Neuron (in vitro differentiated cells): ENCODE results near the gene TMEM163.
"Not testable (repeated sequence)": the region's sequence is repeated elsewhere in the genome, so short reads cannot be mapped to it uniquely, and the experiment has no call there.

Experiments used
- H2AFZ ChIP-seq: one replicate; pipeline ENCODE4 v1.6.1; 2013; ENCODE audit warnings: low read depth, mild to moderate bottlenecking, inconsistent platforms, low read length, moderate library complexity
- H3K27me3 ChIP-seq: one replicate; pipeline ENCODE4 v1.6.1; 2013; ENCODE audit warnings: low read length; ENCODE audit not compliant: insufficient read depth
- H3K36me3 ChIP-seq: one replicate; pipeline ENCODE4 v1.6.1; 2013; ENCODE audit warnings: low read length; ENCODE audit not compliant: insufficient read depth
- H3K4me1 ChIP-seq: one replicate; pipeline ENCODE4 v1.6.1; 2013; ENCODE audit warnings: low read length; ENCODE audit not compliant: insufficient read depth
- H3K4me3 ChIP-seq: 2 replicates; pipeline ENCODE4 v1.5.1; 2013; ENCODE audit warnings: mild to moderate bottlenecking, low read length, moderate library complexity
- H3K9me3 ChIP-seq: one replicate; pipeline ENCODE4 v1.6.1; 2013; ENCODE audit warnings: low read length

The TMEM163 gene

DNA sequence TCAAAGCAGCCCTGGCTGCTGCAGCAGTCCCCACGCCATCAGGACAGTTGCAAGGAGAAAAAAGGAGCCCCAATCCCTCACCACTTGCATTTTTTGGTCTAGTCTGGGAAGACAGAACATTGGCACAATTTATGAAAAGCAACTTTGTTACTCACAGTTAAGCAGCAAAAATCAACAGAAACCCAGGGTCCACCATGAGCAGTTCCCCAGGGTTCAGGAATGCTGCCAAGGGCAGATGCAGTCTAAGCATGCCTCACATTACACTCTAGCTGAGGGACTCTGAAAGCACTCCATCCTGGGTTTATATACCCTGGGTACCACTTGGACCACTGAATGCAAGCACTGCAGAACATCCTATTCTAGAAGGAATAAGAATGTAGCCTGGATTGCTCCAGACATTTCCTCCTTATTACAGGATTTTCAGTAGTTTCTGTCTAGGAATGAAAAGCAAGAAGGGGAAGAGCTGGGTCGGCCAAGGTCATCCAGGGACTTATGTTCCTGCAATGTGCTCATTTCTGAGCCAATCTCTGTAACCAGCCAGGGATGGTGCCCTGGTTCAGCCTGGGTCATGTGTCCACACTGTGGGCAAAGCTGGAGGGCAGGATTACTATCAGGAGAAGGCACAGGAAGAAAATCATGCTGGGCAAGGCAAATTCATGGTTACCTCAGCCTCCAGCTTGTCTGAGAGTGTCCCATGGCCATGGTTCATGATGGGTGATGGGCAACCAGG is 19.5 kb upstream of the TMEM163 start:
- Histone ChIP-seq H3K27me3 (no peaks in the 10 kb centered on the region), H3K4me1 (no peaks in the 10 kb centered on the region), H3K4me3 (no peak overlapping the region), H3K9me3 (no peaks in the 10 kb centered on the region), H2AFZ (no peak overlapping the region), H3K36me3 (no peaks in the 10 kb centered on the region)

DNA sequence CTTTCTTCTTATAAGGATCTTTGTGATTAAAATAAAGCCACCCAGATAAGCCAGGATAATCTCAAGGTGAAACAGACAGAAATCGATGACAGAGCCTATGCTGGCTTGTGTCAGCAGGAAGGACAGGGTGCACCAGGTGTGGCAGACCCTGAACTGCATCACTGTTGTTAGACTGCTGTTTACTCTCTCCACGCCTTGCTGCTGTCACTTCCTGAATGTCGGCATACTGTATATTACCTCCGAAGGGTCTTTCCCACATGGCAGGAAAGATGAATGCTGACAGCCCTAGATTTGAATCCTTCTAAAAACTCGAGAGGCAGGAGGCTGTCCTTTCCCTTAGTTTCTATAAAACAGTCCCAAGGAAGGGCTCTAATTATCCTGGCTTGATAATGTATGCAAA is 18.9 kb upstream of the TMEM163 start:
- no peaks in the 10 kb centered on the region for H3K9me3 ChIP-seq
- no peak overlapping the region for H2AFZ ChIP-seq
- H3K36me3 ChIP-seq, result no peaks in the 10 kb centered on the region
- H3K27me3 ChIP-seq, result no peaks in the 10 kb centered on the region
- H3K4me3 ChIP-seq, result no peak overlapping the region
- H3K4me1 ChIP-seq, result no peaks in the 10 kb centered on the region

DNA sequence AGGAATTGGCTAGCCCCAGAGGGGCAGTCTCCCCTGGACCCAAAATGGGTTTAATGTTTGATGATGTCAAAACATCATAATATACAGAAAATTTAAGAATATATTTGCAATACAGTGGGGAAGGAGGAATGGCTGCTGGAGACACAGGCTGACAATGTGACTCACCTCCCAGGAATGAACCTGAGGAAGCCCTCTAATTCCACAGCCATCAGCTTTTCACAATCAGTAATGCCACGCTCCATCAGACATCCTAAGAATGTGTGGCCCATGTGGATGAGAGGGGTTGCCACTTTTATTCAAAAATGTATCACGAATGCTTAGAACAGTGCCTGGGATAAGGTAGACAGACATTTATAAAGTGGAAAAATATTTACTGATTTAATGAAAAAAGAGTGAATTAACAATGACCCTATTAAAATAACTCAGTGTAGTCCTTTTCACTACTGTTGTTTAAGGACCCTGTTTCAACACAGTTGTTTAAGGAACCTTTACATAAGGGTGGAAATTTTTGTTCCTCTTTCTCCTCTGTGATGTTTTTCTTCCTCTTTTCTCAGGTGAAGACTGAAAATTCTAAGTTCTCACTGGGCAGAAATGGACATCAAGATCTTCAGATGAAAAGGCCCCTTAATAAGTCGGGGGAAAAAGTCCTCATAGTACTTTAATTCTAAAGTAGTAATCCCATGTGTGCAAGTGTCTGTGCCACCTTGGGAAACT is 17.5 kb upstream of the TMEM163 start:
- Histone ChIP-seq H2AFZ (no peak overlapping the region), H3K27me3 (no peaks in the 10 kb centered on the region), H3K4me3 (no peak overlapping the region), H3K36me3 (no peaks in the 10 kb centered on the region), H3K4me1 (no peaks in the 10 kb centered on the region), H3K9me3 (no peaks in the 10 kb centered on the region)

DNA sequence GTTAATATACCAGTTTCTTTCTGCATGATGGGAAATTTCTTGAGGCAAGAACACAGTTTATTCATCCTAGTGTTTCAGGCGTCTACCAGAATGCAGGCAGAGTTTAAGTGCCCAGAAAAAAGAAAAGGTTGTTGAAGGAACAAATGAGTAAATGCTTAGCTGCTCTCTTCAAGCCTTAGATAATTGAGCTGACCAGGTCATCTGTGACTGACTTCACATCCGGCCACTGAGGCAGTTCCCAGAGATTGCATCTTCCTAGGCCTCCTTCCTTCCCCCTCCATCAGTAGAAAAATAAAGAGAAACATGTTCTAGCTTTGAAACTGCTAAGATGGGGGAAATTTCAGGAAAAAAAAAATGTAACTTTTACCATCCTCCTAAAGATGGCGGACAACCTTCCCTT is 9.4 kb upstream of the TMEM163 start:
- no peak overlapping the region for H3K4me3 ChIP-seq
- H3K4me1 ChIP-seq, result peaks cover 2% of the 10 kb centered on the region
- no peaks in the 10 kb centered on the region for H3K36me3 ChIP-seq
- peaks cover 3% of the 10 kb centered on the region for H3K27me3 ChIP-seq
- H2AFZ ChIP-seq, result no peak overlapping the region
- H3K9me3 ChIP-seq, result no peaks in the 10 kb centered on the region

DNA sequence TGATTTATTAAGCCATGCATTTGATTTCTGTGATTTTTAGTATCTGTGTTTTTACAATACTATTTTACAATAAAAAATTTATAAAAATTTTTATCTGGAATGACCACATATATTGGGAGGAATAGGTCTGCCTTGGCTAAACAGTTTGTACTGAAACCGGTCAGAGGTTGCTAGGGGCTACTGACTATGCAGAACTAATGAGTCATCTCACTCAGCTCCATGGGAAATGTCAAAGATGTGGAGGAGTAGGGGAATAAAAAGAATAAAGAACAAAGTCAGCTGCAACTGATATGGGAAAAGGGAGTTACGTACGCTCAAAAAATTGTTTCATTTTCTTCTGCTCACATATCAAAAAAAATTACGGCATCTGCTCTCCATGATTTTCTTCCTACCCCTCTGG is 8.6 kb upstream of the TMEM163 start:
- H3K36me3 ChIP-seq, result no peaks in the 10 kb centered on the region
- no peak overlapping the region for H2AFZ ChIP-seq
- H3K4me1 ChIP-seq, result peaks cover 2% of the 10 kb centered on the region
- no peak overlapping the region for H3K4me3 ChIP-seq
- H3K27me3 ChIP-seq, result peaks cover 7% of the 10 kb centered on the region
- no peaks in the 10 kb centered on the region for H3K9me3 ChIP-seq

DNA sequence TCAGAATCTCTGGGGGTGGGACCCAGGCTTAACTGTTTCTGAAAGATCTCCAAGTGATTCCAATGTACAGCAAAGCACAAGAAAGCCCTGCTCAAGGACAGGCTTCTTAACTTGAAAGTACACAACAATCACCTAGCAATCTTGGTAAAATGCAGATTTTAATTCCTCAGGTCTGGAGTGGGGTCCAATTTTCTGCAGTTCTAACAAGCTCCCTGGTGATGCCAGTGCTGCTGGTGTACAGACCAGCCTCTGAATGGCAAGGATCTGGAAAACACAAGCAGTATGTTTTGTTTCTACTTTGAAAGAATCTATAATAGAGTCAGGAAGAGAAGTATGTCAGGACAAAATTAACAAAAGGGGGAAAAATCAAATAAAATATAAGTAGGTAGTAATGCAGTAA is 7.8 kb upstream of the TMEM163 start:
- H3K4me1 ChIP-seq, result peaks cover 2% of the 10 kb centered on the region
- no peaks in the 10 kb centered on the region for H3K9me3 ChIP-seq
- no peak overlapping the region for H2AFZ ChIP-seq
- H3K4me3 ChIP-seq, result no peak overlapping the region
- no peaks in the 10 kb centered on the region for H3K36me3 ChIP-seq
- H3K27me3 ChIP-seq, result peaks cover 9% of the 10 kb centered on the region

DNA sequence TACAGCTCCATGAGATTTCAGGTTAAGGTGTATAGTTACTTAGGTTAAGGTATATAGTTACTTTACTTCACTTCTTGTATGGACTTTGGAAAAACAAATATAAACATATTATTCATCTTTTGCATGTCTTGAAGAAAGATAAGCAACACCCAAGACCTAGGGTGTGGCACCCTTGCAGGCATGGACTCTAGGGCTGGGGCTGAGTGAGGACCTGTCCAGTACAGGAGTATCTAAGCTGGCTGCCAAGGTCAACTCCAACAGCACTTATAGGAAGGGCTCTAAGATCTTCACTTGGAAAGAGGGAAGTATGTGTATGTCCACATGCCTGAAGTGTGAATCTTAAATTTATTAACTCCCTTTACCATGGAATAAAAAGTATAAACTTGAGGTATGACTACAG is 7.1 kb upstream of the TMEM163 start:
- no peaks in the 10 kb centered on the region for H3K36me3 ChIP-seq
- no peak overlapping the region for H3K4me3 ChIP-seq
- peaks cover 2% of the 10 kb centered on the region for H3K4me1 ChIP-seq
- no peaks in the 10 kb centered on the region for H3K9me3 ChIP-seq
- H3K27me3 ChIP-seq, result peaks cover 14% of the 10 kb centered on the region
- H2AFZ ChIP-seq, result no peak overlapping the region

DNA sequence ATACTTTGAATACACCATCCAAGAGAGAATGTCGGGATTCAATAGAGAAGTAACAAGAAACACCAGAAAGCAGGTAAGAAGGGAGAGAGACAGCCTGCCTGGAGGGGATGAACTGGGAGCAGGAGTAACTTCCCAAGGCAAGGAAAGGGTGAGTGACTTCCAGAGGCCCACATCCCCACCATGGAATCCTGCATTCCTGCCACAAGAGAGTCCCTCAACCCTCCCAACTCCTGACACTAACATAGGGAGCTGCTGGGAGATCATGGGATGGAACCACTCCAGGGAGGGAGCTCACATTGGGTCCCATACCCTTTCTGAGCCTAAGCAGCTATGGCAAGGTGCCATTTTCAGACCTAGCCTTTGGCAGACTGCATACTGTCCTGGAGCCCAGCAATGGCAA is 5.5 kb upstream of the TMEM163 start:
- Histone ChIP-seq H3K27me3 (peaks cover 29% of the 10 kb centered on the region), H3K36me3 (no peaks in the 10 kb centered on the region), H3K4me3 (no peak overlapping the region), H3K4me1 (peaks cover 2% of the 10 kb centered on the region), H2AFZ (no peak overlapping the region), H3K9me3 (no peaks in the 10 kb centered on the region)

DNA sequence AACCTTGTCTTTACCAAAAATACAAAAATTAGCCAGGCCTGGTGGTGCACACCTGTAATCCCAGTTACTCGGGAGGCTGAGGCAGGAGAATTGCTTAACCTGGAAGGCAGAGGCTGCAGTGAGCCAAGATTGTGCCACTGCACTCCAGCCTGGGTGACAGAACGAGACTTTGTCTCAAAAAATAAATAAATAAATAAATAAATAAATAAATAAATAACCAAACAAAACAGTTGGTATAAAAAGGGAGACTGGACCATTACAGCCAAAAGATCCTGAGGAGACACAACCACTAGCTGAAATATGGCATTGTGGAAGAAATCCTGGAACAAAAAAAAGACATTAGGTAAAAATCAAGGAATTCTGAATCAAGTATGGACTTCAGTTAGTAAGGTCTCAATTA is 4.9 kb upstream of the TMEM163 start:
- H3K36me3 ChIP-seq, H3K4me1 ChIP-seq, H2AFZ ChIP-seq, H3K9me3 ChIP-seq, H3K4me3 ChIP-seq: not testable (repeated sequence)
- peaks cover 33% of the 10 kb centered on the region for H3K27me3 ChIP-seq

DNA sequence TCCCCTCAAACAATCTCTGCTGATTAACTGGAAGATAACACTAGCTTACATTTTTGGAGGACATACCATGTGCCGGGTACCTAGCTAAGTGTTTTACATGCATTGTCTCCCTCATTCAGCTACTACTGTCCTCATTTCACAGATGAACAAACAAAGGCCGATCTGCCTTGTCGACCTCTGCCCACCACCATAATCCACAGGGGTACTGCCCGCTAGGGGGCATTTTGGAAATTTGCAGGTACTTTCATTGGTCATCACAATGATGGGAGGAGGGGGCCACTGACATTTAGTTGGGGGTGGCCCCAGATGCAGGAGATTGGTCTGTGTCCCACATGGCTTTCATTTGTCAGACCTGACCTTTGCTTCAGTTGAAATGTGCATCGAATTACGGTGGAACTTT is 3.9 kb upstream of the TMEM163 start:
- H3K36me3 ChIP-seq, result no peaks in the 10 kb centered on the region
- H2AFZ ChIP-seq, result no peak overlapping the region
- H3K9me3 ChIP-seq, result no peaks in the 10 kb centered on the region
- H3K4me3 ChIP-seq, result no peak overlapping the region
- peaks cover 43% of the 10 kb centered on the region for H3K27me3 ChIP-seq
- peaks cover 2% of the 10 kb centered on the region for H3K4me1 ChIP-seq

DNA sequence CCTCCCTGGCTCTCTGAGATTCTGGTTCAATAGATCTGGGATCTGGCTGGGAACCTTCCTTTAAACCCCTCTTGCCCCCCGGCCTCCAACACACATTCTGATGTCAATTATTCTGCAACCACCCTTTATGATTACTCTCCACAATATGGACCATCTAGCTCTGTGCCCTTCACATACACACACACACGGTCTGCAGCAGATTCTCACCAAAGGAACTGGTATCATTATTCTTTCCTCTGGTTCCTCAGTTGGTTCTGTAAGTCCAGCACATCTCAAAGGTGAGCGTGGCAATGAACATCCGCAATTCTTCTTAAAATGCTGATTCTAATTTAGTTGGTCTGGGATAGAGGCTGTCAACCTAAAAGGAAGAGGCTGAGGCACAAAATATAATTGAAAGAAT is 2.8 kb upstream of the TMEM163 start:
- H3K4me1 ChIP-seq, result peaks cover 1% of the 10 kb centered on the region
- no peak overlapping the region for H2AFZ ChIP-seq
- no peak overlapping the region for H3K4me3 ChIP-seq
- peaks cover 55% of the 10 kb centered on the region for H3K27me3 ChIP-seq
- no peaks in the 10 kb centered on the region for H3K36me3 ChIP-seq
- no peaks in the 10 kb centered on the region for H3K9me3 ChIP-seq

DNA sequence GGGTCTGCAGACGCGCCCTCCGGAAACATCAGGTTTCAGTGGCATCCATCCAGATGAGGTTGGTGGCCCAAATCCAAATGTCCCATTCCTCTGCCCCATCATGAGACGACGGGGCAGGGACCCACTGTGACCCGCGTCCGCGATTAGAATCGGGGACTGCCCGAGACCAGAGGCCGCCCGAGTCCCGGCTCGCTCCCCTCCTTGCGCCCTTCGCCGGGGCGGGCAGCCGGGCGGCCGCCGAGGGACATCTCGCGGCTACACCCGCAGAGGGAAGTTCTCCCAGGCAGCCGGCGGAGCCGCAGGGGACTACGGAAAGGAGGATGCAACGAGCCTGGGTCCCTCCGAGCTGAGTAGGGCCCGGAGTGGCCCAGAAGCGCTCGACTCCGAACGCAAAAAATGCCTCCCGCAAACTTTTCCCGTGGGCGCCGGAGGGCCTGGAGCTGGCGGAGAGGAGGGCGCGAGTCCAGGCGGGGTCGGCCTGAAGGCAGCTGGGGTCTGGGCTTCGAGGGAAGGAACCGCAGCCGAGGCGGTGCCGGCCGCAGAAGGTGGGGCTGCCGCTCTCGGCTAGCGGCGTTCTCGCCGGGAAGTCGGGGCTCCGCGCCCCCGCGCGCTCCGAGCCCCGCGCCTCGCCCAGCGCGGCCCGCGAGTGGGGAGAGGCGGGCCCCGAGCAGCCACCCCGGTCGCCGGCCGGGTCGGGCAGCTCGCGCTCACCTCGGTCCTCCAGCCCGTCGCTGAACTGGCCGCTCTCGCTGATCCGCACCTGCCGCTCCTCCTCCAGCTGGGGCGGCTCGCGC is 580 bp downstream of the TMEM163 start:
- H3K4me3 ChIP-seq, result peak overlapping the region; percentile 24
- H3K4me1 ChIP-seq, result no peaks in the 10 kb centered on the region
- no peak overlapping the region for H2AFZ ChIP-seq
- H3K27me3 ChIP-seq, result peaks cover 82% of the 10 kb centered on the region
- no peaks in the 10 kb centered on the region for H3K36me3 ChIP-seq
- H3K9me3 ChIP-seq, result no peaks in the 10 kb centered on the region

DNA sequence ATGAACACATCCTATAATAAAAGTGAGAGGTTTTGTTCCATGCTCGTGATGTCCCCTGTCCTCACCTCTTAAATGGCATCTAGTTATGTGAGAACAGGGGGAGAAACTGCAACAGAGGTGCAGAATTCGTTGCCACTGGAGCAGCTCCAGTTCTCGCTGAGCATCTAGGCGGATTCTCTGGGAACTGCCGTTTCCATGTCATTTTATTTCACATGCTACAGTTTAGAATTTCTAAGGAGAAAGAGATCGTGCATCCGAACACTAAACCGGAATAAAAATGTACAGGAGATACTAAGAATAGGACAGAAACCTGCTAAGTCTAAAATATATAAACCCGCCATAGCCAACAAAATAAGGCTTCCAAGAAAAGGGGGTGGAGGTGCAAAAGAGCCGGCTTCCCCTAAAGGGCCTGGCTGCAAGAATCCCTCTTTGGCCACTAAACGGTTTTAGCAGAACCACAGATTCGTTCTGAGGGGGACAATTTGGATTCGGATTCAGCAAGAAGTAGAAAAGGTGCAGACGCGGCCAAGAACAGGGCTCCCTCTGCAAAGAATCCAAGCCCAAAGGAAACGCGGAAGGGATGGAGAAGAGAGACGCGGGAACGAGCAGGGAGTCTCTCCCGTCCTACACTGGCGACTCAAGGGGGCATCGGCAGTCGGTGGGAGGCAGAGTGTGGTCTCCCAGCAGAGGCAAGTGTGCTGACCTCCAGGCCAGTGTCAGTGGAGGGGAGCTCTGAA is 1.3 kb downstream of the TMEM163 start:
- Histone ChIP-seq H3K9me3 (no peaks in the 10 kb centered on the region), H2AFZ (no peak overlapping the region), H3K4me3 (no peak overlapping the region), H3K36me3 (no peaks in the 10 kb centered on the region), H3K27me3 (peaks cover 78% of the 10 kb centered on the region), H3K4me1 (no peaks in the 10 kb centered on the region)
